Stimulated activated CD8-positive, alpha-beta memory T cell treated with anti-CD3 and anti-CD28 coated beads, Interleukin-15, amount 100 ng/mL, for 24 hours (primary cell): ENCODE data around the gene XAB2.
"Not testable (repeated sequence)": the region's sequence is repeated elsewhere in the genome, so short reads cannot be mapped to it uniquely, and the experiment has no call there.

Experiments used
- DNase-seq: peaks from one replicate; pipeline ENCODE4 v3.0.0-alpha.2; 2020; ENCODE audit warnings: low read depth

Gene XAB2

DNA sequence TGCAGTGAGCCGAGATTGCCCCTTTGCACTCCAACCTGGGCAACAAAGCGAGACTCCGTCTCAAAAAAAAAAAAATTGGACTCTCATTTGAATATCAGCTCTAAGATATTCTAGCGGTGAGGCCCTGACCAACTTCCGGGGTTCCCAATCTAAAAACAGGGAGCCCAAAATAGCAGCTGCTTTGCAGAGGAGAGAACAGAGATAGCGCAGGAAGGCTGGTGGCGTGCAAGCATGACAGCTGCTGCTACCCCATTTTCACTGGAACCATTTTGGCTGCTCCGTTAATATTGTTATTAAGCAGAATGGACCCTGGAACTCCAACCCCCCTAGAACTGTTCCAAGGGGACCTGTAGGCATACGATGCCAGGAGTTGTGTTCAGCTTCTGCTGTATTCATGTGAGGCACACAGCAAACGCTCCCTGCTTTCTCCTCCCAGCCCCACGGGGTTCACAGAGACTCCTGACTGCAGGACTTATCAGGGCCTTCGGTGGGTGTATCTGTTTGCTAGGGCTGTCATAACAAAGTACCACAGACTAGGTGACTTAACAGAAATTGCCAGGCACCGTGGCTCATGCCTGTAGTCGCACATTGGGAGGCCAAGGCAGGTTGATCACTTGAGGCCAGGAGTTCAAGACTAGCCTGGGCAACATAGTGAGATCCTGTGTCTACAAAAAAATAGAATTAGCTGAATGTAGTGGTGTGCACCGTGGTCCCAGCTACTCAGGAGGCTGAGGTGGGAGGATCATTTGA, 19.1 kb upstream of the XAB2 start:
- DNase-seq, result no peak

DNA sequence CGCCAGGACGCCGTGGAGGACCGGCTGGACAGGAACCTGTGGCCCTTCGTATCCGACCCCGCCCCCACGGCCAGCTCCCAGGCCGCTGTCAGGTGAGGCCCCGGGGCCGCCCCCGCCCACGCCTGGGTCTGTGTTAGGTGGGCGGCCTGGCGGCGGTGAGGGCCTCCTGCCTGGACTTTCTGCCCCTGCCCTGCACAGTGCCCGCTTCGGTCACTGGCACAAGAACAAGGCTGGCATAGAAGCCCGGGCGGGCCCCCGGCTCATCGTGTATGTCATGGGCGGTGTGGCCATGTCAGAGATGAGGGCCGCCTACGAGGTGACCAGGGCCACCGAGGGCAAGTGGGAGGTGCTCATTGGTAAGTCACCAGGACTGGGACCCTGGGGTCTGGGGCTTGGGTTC, 17.8 kb upstream of the XAB2 start:
- no peak for DNase-seq

DNA sequence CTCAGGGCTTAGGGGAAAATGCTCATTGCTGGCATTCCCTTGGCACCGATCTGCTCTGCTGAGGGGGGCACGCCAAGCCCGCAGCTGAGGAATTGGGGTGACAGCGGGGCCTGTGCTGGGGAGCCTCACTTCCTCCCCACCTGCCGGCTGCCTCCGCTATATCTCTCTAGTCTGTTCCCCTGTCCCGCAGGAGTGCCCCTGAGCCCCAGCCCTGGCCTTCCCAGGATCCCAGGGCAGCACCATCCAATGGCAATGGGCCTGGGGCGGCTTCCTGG, 17.0 kb upstream of the XAB2 start:
- no peak for DNase-seq

DNA sequence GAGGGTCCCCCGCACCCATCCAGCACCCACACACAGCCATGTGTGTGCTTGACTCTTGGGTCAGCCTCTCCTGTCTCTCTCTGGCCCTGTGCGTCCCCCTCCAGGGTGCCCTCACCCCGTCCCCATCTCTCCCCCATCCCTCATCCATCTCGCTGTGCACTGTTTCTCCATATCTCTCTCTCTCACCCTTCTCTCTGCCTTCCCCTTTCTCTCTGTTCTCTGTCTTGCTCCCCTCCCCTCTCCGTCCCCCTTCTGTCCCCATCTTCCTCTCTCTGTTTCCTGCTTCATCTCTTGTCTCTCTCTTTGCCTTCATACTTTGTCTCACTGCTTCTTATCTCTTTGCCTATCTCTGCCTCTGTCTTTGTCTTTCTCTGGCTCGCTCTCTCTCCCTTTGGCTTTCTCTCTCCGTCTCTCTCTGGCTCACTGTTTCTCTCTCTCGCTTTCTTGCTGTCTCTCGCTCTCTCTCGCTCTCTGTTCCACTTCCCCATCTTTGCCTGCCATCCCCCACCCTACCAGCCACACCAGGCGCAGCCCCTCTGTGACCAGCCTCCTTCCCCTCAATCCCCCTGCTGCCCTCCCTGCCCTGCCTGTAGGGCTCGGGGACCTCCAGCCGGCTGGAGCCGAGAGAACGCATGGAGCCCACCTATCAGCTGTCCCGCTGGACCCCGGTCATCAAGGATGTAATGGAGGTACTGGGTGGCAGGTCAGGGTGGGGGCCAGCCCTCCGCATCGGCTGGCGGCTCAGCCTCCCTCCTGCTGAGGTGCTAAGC, 16.5 kb upstream of the XAB2 start:
- DNase-seq, result no peak

DNA sequence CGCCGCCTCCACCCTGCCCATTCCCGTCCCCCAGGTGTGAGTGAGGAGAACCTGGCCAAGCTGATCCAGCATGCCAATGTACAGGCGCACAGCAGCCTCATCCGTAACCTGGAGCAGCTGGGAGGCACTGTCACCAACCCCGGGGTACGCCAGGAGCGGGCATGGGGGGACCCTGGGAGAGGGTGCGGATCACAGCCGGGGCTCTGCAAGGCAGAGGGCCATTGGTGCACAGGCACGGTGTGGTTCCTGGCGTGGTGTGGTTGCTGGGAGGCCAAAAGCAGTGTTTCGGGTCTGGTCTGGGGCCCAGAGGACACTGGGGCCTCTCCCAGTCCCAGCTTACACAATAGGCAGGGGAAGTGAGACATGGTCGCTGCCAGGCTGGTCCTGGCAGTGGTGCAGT, 15.8 kb upstream of the XAB2 start:
- DNase-seq, result no peak

DNA sequence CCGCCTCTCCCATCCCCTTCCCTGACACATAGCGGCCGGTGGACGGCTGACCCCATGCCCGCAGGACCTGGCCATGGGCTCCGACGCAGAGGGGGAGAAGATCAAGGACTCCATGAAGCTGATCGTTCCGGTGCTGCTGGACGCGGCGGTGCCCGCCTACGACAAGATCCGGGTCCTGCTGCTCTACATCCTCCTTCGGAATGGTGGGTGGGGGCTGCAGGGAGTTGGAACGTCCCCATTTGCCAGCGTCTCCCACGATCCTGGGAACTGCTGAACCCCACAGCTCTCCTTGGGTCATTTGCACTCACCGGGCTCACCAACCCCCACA, 15.2 kb upstream of the XAB2 start:
- DNase-seq, result no peak

DNA sequence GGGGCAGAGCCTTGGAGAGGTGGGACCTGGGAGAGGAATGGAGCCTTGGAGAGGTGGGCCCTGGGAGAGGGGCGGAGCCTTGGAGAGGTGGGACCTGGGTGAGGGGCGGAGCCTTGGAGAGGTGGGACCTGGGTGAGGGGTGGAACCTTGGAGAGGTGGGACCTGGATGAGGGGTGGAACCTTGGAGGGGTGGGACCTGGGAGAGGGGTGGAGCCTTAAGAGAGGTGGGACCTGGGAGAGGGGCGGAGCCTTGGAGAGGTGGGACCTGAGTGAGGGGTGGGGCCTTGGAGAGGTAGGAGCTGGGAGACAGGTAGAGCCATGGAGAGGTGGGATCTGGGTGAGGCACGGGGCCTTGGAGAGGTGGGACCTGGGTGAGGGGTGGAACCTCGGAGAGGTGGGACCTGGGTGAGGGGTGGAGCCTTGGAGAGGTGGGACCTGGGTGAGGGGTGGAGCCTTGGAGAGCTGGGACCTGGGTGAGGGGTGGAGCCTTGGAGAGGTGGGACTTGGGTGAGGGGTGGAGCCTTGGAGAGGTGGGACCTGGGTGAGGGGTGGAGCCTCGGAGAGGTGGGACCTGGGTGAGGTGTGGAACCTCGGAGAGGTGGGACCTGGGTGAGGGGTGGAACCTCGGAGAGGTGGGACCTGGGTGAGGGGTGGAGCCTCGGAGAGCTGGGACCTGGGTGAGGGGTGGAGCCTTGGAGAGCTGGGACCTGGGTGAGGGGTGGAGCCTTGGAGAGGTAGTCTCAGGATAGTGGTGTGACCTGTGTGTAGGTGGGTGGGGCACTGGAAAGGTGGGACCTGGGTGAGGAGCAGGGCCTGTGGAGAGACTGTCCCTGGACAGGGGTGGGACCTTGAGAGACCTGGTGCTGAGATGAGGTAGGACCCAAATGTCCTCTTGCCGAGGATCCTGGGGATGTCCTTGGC, 14.5 kb upstream of the XAB2 start:
- not testable (repeated sequence) for DNase-seq

DNA sequence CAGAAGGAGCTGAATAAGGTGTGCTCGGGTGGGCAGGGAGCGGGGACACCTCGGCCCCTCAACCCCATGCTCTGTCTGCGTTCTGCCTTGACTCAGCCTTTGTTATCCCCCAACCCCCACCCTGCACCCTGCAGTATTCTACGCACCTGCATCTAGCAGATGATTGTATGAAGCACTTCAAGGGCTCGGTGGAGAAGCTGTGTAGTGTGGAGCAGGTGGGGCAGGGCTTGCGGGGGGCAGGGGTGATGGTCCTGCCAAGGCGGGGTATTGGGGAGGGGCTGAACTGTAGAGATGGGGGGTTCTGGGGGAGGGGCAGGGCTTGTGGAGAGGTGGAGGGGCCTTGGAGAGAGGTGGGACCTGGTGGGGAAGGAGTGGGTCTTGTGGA, 13.7 kb upstream of the XAB2 start:
- DNase-seq, result no peak

DNA sequence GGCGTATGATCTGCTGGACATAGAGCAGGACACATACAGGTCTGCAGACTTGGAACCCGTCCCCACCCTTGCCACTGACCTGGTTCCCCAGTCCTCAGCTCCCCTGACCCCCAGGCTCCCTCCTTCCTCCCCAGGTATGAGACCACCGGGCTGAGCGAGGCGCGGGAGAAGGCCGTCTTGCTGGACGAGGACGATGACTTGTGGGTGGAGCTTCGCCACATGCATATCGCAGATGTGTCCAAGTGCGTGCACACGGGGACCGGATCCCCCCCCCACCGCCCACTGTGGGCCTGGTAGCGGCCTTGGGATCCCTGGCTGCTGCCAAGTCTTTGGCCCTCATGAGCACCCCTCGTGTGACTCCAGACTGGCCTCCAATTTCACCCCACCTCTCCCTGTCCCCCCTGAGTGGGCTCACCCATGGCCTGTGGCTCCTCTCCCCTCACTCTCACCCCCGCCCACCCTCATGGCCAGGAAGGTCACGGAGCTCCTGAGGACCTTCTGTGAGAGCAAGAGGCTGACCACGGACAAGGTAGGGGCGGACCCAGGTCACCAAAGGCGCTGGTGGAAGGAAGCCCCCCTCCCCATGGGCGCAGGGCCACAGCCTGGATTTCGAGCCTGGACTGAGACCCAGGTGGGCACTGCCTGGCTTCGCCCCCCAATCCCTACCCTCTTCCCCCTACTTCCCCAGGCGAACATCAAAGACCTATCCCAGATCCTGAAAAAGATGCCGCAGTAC, 13.1 kb upstream of the XAB2 start:
- no peak for DNase-seq

DNA sequence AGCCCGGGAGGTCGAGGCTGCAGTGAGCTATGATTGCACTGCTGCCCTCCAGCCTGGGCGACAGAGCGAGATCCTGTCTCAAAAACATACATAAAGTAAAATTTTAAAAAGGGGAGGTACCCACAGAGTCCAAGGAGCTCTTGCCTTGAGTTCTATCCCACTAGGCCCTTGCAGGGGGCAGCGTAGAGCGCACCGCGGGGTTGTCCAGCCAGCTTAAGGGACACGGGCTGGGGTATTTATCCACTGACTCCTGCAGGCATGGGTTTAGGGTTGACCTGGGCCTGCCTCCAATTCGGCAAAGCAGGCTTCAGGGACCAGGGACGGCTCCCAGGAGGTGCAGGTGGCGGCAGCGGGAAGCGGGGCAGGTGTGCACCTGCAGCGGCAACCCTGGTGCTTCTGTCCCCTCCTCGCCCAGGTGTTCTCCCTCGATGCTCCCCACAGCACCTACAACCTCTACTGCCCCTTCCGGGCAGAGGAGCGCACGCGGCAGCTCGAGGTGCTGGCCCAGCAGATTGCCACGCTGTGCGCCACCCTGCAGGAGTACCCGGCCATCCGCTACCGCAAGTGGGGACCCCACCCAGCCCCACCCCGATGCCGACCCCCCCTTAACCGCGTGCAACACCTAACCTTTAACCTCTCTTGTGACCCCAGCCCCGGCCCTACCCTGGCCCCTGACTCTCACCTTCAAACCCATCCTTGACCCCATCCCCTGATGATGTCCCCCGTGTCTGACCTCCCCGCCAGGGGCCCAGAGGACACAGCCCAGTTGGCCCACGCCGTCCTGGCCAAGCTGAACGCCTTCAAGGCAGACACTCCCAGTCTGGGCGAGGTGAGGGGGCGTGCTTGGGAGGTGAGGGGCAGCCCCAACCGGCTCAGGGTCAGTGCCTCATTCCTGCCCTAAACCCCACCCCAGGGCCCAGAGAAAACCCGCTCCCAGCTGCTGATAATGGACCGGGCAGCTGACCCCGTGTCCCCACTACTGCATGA, 12.2 kb upstream of the XAB2 start:
- DNase-seq, result no peak

DNA sequence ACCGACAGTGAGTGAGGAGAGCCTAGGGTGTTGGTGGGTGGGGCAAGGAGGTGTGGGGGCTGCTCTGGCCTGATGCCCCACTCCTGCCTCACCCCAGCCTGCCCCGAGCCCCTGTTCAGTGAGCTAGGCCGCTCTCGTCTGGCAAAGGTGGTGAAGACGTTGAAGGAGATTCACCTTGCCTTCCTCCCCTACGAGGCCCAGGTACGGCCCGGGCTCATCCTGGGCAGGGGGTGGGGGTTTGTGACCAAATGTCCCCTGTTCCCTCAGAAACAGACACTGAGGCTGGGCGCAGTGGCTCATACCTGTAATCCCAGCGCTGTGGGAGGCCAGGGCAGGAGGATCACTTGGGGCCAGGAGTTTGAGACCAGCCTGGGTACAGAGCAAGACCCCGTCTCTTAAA, 11.5 kb upstream of the XAB2 start:
- DNase-seq, result no peak

DNA sequence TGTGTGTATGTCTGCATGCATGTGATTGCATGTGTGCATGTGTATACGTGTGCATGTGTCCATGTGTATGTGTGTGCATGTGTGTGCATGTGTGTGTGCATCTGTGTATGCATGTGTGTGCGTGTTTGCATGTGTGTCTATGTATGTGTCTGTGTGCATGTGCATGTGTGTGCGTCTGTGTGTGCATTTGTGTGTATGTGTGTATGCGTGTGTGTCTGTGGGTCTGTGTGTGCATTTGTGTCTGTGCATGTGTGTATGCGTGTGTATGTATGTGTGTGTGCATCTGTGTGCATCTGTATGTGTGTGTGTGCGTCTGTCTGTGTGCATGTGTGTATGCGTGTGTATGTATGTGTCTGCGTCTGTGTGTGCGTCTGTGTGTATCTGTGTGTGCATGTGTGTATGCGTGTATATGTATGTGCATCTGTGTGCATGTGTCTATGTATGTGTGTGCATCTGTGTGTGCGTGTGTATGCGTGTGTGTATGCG, 10.6 kb upstream of the XAB2 start:
- DNase-seq, result no peak

DNA sequence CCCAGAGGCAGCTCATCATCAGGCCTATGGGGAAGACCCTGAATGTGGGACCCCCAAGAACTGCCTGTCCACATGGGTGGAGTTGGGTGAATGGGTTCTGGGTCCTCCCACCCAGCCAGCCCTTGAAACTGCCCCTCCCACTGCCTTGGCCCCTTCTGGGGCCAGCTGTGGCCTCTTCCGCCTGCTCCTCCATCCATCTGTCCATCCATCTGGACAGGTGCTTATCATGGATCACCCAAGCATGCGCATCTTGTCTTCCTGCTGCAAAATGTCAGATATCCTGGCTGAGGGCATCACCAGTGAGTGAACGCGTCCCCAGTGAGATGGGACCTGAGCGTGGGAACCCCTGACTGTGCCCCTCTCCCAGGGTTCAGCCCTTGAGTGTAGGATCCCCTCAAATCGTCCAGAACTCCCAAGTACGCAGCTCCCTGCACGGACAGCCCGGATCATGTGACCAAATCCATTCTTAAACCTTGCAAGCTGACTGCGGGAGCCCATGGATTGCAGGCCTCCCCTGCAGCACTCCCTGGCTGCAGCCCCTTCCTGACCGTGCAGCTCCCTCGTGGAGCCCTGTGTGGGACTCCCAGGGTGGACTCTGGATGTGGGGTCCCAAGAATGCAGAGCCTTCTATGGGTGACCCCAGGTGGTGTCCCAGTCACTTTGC, 9.6 kb upstream of the XAB2 start:
- DNase-seq, result no peak

DNA sequence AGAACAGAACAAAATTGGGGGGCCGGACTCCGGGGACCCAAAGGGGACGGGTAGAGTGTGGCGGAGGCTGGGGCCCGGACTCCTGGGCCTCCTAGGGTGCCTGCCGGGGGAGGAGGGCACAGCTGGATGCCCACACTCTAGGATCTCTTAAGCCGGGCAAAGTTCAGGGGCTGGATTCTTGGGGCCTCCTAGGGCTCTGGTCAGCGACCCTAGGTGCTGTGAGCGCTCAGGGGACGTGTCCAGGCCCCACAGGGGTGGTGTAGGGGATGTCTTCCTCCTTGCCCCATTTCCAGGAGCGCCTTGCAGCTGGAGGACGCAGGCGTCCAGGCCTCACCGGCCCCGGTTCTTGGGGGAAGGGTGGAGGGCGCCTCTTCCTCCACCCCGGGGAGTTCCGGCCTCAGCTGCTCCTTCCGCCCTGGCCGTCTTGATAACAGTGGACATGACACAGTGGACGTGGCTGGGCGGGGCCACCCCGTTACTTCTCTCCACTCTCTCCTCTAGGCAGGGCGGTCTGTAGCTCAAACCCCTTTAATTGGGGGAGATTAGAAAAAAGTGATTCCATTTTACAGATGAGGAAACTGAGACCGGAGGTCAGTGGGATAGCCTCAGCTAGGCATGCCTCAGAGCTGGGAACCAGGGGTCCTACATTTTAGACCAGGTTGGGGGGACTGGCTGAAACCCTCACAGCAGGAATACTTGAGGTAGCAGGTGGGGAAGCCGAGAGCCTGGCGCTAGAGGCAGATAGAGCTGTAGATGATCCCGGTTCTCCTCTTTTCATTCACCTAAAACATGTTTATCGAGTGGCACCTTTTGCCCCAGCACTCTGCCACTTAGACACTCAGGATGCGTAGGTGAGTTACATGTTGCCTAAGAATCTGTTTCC, 8.3 kb upstream of the XAB2 start:
- DNase-seq, result no peak

DNA sequence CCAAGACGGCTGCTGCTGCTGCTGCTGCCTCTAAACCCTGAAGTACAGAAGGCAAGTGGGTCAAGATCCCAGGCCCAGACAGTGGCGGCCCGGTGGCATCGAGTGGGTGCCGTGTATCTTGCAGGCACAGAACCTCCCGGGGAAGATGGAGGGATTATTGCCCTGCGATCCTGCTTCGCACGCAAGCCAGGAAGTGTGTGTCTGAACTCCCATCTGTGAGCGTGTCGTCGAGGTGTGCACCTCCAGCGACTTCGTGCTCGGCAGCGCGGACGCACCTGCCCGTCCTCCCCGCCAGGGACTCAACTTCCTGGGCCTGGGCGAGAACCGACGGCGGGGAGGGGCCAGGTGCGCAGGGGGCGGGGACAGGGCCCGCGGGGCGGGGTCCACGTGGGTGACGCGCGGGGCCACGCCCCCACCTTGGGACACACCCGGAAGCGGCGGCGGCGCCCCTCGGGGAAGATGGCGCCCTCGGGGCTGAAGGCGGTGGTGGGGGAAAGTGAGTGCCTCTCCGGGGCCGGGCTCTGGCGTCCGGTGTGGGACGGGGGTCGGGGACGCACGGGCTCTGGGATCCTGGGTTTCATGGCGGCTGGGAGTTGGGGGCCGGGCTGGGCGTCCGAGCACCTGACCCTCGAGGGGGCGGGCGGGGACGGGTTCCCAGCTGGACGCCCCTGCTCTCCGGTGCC, 7.5 kb upstream of the XAB2 start, which contains the start of gene STXBP2:
TSS of gene STXBP2 (plus strand) at position 420 of the 683 bp plus-strand sequence. CDS start at position 460, 40 bp downstream.
- DNase-seq, result peak; percentile 92

DNA sequence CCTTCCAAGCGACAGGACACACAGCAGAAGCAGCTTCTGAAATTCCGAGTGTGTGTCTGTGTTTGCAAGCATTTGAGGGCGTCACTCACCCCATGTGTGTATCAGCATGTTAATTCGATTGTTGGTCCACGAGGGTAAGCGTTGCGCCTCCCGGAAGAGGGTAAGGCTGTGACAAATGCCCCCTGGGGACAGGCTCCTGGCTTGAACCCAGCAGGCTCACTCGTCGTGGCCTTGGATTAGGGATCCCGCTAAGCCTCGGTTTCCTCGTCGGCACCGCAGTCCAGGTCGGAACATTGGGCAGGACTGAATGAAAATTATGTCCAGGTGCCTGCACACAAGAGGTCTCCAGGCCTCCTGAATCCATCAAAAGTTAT, 7.0 kb upstream of the XAB2 start:
- DNase-seq, result no peak

DNA sequence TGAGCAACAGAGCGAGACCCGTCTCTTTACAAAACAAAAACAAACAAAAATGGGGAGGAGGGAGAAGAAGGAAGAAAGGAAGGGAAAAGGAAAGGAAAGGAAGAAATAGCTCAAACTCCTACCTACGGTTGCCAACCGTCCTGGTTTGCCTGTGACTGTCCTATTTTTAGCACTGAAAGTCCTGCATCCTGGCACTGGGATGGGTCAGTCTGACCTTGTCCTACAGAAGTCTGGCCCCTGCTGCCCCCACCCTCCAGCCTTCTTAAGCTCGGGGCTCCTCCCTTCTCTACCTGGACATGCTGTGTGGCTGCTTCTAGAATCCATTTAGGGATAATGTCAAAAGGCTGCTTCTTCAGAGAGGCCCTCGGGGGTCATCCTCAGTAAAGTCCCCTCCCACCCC, 6.3 kb upstream of the XAB2 start:
- no peak for DNase-seq

DNA sequence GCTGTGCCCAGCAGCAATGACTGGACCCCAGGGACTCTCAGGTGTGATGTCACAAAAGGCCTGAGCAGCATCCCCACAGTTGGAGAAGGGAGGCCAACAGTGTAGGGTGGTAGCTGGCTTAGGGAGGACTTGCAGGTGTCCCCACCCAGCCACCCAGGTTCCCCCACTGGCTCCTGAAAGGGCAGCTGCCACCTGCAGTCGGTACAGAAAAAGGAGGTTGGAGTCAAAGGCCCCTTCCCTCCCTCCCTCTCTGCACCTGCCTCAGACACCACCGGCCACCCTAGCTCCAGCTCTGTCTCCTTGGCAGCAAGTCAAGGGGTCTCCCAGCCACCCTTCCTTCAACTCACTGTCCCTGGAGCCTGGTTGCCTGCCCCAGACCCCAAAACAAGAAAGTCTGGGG, 4.4 kb upstream of the XAB2 start, which contains the start of gene PCP2:
TSS of gene PCP2 (minus strand) at position 22 of the 400 bp plus-strand sequence. CDS start 262 bp downstream, outside the sequence.
- no peak for DNase-seq
